Neural progenitor cell (in vitro differentiated cells): ENCODE data around the gene CDK5RAP2.

Experiments
- EZH2 ChIP-seq: fragments of 200-600 bp; sonication (generic); IDR thresholded peaks from 2 replicates; pipeline ENCODE4 v1.6.1; 2017; ENCODE audit warnings: antibody characterized with exemption, mild to moderate bottlenecking, moderate library complexity
- EZH2phosphoT487 ChIP-seq: fragments of 200-600 bp; sonication (generic); IDR thresholded peaks from 2 replicates; pipeline ENCODE4 v1.6.1; 2017; ENCODE audit warnings: antibody characterized with exemption
- TF ChIP-seq, protein P1 (sequence below): fragments of 200-600 bp; sonication (generic); IDR thresholded peaks from 2 replicates; pipeline ENCODE4 v1.5.1; 2017; ENCODE audit warnings: antibody characterized with exemption, mild to moderate bottlenecking

GRCh38 chr9:120536094-120536493 is 43.9 kb downstream of the CDK5RAP2 start:
- TF ChIP-seq, protein P1, sequence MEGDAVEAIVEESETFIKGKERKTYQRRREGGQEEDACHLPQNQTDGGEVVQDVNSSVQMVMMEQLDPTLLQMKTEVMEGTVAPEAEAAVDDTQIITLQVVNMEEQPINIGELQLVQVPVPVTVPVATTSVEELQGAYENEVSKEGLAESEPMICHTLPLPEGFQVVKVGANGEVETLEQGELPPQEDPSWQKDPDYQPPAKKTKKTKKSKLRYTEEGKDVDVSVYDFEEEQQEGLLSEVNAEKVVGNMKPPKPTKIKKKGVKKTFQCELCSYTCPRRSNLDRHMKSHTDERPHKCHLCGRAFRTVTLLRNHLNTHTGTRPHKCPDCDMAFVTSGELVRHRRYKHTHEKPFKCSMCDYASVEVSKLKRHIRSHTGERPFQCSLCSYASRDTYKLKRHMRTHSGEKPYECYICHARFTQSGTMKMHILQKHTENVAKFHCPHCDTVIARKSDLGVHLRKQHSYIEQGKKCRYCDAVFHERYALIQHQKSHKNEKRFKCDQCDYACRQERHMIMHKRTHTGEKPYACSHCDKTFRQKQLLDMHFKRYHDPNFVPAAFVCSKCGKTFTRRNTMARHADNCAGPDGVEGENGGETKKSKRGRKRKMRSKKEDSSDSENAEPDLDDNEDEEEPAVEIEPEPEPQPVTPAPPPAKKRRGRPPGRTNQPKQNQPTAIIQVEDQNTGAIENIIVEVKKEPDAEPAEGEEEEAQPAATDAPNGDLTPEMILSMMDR: no peak
- TF ChIP-seq EZH2 (no peak), EZH2phosphoT487 (no peak)
